HFFc6 (cell line): Measurements from ENCODE around the gene SUPT7L. TPM values are rescaled to one million over a fixed set of nuclear protein-coding genes. Genes with fewer than 3 reads are reported as not detected.

Source experiments
- DNase-seq: peaks from one replicate; pipeline ENCODE4 v3.0.0-alpha.2; 2018
- H3K27ac Mint-ChIP-seq: 2 replicates; pipeline ENCODE4 v1.8.0; 2020; ENCODE audit warnings: mild to moderate bottlenecking, mixed read lengths
- H3K27me3 Mint-ChIP-seq: 2 replicates; pipeline ENCODE4 v1.8.0; 2021; ENCODE audit warnings: mild to moderate bottlenecking, moderate library complexity, mixed read lengths; ENCODE audit not compliant: insufficient read depth
- H3K36me3 Mint-ChIP-seq: 2 replicates; pipeline ENCODE4 v1.8.0; 2021; ENCODE audit warnings: low read depth, mixed read lengths
- H3K4me1 Mint-ChIP-seq: 2 replicates; pipeline ENCODE4 v1.8.0; 2020; ENCODE audit warnings: low read depth, mixed read lengths
- H3K4me3 Mint-ChIP-seq: 2 replicates; pipeline ENCODE4 v1.8.0; 2020; ENCODE audit warnings: mild to moderate bottlenecking, moderate library complexity, mixed read lengths
- H3K9me3 Mint-ChIP-seq: 2 replicates; pipeline ENCODE4 v1.8.0; 2020; ENCODE audit warnings: mild to moderate bottlenecking, mixed read lengths
- CTCF ChIP-seq: fragments of 200-600 bp; sonication (generic); IDR thresholded peaks from 2 replicates; pipeline ENCODE4 v1.5.0; 2021; ENCODE audit warnings: antibody characterized with exemption, mild to moderate bottlenecking
- total RNA-seq, 6 experiments: library from RNA; stranded (reverse); fragmentation: NEBNext Ultra II Directional; extraction: Animal tissue kit (Norgen Biotek cat#: 25700); gene quantifications; 2 replicates in 1 of 6; 3 replicates in 5 of 6; pipeline ENCODE4 v1.2.3, GENCODE V29; 2021

Gene SUPT7L
- total RNA-seq, 6 experiments from 2014 or later: 22.7 to 26.4 (median 24.2) TPM

GRCh38 chr2:27653397-27653796, 10.0 kb downstream of the SUPT7L start:
- H3K4me1 Mint-ChIP-seq: peaks cover 37% of the 10 kb centered on the region
- H3K36me3 Mint-ChIP-seq: peaks cover 57% of the 10 kb centered on the region
- no peak for TF ChIP-seq CTCF

DNA sequence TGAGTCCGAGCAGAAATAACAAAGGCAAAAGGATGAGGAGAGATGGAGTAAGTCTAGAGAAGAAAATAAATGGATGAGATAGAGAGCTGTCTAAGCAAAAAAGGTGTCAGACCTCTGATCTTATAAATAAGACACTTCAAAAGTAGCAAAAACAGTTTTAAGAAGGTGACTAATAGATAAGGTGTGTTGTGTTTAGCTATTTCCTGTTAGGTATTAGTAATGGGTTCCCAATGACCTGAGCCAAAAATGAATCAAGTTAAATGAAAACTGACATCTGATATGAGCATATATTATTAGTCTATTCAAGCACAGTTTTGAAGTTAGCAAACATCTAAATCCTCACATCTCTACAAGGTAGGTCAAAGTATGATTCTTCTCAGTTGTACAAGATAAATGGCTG, 10.6 kb downstream of the SUPT7L start:
- Mint-ChIP-seq H3K4me1 (peaks cover 40% of the 10 kb centered on the region), H3K27ac (no peak overlapping the region), H3K9me3 (no peaks in the 10 kb centered on the region), H3K36me3 (peaks cover 59% of the 10 kb centered on the region), H3K4me3 (no peak overlapping the region), H3K27me3 (no peaks in the 10 kb centered on the region)
- no peak for TF ChIP-seq CTCF
- no peak for DNase-seq

More at GRCh38 chr2:27653397-27653796, 10.0 kb downstream of the SUPT7L start:
- Mint-ChIP-seq H3K4me3 (no peak overlapping the region), H3K27ac (peak overlapping the region; percentile 30), H3K27me3 (no peaks in the 10 kb centered on the region), H3K9me3 (no peaks in the 10 kb centered on the region)
- DNase-seq: no peak

DNA sequence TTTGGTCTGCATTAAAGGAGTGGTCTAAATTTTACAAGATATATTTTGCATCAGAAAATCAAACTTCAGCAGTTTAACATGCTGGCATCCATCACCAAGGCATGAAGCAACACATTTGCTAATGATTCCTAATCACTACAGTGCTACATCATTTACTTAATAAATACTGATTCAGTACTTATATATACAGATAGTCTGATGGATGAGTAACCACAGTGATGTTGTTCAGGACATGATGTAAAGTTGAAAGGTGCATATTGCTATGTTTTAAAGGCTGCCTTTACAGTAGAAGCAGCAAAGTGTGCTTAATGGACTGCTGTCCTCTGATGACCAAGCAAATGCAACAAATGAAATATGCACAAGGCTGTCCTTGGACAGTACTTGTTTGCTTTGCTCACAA, 11.1 kb downstream of the SUPT7L start:
- no peak for TF ChIP-seq CTCF
- Mint-ChIP-seq H3K4me3 (no peak overlapping the region), H3K9me3 (no peaks in the 10 kb centered on the region), H3K36me3 (peaks cover 63% of the 10 kb centered on the region), H3K4me1 (peaks cover 45% of the 10 kb centered on the region), H3K27me3 (no peaks in the 10 kb centered on the region), H3K27ac (no peak overlapping the region)
- no peak for DNase-seq

DNA sequence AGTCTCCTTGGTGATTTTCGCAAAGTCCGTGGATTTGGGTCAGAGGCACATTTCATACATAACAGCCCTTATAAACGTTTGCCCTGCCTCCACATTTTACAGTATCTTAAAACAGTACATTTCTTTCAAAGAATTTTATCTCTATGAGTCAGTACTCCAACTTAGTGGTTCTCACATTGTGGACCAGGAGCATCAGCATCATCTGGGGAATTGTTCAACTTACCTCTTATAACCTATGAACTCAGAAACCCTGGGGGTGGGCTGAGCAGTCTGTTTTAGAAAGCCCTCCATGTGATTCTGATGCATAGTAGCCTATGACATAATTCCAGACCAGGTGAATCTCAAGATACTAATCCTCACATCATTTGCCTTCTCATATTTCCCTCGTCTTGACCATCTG, 12.4 kb downstream of the SUPT7L start:
- Mint-ChIP-seq H3K27me3 (no peaks in the 10 kb centered on the region), H3K4me3 (no peak overlapping the region), H3K4me1 (peaks cover 52% of the 10 kb centered on the region), H3K9me3 (no peaks in the 10 kb centered on the region), H3K27ac (peak overlapping the region; percentile 21; the same call in 1 of the 2 replicates), H3K36me3 (peaks cover 62% of the 10 kb centered on the region)
- DNase-seq: no peak
- no peak for TF ChIP-seq CTCF

- Mint-ChIP-seq H3K9me3 (no peaks in the 10 kb centered on the region), H3K27me3 (no peaks in the 10 kb centered on the region), H3K4me1 (peaks cover 26% of the 10 kb centered on the region), H3K36me3 (peaks cover 30% of the 10 kb centered on the region), H3K27ac (peak overlapping the region; percentile 60), H3K4me3 (no peak overlapping the region)
- no peak for DNase-seq
- no peak for TF ChIP-seq CTCF
These were observed 15.7 kb downstream of the SUPT7L start for GRCh38 chr2:27647737-27648136.

GRCh38 chr2:27647289-27647688, 16.1 kb downstream of the SUPT7L start:
- DNase-seq: peak; percentile 65
- Mint-ChIP-seq H3K27ac (peak overlapping the region; percentile 60), H3K36me3 (peaks cover 27% of the 10 kb centered on the region), H3K9me3 (no peaks in the 10 kb centered on the region), H3K27me3 (no peaks in the 10 kb centered on the region), H3K4me3 (no peak overlapping the region), H3K4me1 (peaks cover 22% of the 10 kb centered on the region)
- TF ChIP-seq CTCF: no peak
